NCI-H2171 treated with DMSO at 0.1 percent for 48 hours (cell line): ENCODE measurements around the gene RAC3.

Experiments
- DNase-seq: peaks from one replicate; lab custom pipeline; 2025; lab: John Stamatoyannopoulos, UW

The RAC3 gene

DNA sequence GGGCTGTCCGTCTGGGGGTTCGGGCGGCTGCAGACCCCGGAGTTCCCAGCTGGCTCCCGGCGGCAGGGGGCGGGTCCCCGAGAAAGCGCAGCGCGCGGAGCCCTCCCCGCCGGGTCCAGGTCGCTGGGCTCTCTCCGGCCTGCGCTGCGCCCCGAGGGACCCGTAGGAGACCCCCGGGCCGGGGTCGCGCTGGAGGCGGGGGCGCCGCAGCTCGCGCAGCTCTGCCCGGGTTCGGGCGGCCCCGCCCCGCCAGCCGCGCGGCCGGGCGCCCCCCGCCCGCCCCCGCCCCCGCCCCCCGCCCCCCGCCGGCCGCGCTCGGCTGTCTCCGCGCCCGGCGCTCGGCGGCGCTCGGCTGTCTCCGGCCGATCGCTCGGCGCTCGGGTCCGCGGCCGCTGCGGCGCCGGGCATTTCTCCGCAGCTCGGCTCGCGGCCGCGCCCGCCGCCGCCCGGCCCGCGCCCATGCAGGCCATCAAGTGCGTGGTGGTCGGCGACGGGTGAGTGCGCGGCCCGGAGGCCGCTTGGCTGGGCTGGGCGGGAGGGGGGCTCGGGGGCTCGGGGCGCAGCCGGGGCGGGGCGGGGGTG, at the start of gene RAC3:
Gene RAC3 (plus strand): TSS at position 376 of the 582 bp plus-strand sequence. CDS start 84 bp downstream, at position 460.
- peak; percentile 71 for DNase-seq

DNA sequence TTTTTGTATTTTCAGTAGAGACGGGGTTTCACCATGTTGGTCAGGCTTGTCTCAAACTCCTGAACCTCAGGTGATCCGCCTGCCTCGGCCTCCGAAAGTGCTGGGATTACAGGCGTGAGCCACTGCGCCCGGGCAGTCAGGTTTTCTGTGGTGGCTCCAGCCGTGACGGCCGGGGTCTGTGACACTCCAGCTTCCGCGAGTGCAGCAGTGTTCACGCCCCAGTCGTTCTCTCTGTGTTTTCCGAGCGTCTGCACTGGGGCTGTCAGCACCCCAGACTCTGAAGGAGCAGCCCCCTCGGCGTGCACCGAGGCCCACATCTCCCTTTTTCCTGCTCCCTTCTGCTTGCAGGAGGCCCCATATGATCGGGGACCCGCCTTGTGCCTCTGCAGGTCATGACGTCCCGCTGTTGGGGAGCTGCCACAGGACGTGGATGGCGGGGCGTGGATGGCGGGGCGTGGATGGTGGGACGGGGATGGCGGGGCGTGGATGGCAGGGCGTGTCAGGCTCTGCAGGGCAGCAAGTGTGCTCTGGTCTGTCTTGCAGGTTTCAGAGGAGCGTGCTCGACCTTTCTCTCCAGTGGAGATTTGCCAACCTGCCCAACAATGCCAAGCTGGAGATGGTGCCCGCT, 48.4 kb upstream of the RAC3 start:
- no peak for DNase-seq

DNA sequence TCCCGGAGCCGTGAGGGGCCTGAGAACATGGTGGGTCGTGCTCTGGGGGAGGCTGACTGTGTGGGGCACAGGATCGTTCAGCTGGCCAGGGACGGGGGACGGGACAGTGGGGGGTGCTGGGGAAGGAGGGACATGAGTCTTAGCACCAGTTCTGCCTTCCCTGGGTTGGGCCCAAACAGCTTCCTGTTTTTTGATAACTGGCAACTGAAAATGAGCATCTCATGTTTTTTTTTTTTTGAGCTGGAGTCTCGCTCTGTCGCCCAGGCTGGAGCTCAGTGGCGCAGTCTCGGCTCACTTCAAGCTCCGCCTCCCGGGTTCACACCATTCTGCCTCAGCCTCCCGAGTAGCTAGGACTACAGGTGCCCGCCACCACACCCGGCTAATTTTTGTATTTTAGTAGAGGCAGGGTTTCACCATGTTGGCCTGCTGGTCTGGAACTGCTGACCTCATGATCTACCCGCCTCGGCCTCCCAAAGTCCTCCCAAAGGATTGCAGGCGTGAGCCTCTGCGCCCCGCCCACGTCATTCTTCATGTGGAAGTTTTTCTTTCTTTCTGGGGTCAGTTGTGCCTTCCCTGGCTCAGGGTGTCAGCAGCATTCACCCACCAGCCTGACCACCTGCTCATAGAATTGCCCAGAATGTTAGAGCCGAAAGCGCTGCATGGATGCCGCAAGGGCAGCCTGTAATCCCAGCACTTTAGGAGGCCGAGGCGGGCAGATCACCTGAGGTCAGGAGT, 47.7 kb upstream of the RAC3 start:
- DNase-seq, result no peak

DNA sequence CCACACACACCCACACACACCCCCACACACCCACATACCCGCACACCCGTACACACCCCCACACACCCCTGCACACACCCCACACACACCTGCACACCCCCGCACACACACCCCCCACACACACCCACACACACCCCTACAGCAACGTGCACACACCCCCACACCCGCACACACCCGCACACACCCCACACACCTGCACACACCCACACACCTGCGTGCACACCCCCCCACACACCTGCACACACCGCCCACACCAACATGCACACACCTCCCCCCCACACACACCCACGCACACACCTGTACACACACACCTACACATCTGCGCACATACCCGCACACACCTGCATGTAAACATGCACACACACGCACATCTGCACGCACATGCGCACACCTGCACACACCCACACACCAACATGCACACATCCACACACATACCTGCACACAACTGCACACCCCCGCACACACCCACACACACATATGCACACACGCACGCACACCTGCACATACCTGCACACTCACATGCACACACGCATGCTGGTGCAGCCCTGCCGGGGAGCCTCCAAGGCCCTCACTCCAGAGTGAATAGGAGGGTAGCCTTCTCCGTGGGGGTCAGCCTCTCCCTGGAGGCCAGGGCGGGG, 46.6 kb upstream of the RAC3 start:
- DNase-seq, result no peak

DNA sequence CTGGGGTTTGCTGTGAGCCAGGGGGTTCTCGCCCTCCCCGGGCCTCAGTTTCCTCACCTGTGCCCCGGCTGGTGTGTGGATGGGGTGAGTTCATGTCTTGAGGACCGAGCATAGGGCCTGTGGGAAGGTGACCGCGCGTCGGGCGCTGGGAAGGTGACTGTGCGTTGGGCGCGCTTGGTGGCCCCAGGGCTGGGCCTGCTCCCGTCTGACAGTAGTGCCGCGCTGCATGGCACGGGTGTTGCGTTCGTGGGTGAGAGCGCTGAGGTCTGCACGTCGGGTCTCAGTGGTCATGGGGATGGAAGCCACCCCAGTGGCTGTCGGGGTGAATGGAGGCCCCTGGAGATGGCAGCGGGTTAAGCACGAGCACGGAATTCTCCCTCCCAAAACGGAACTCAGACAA, 44.9 kb upstream of the RAC3 start:
- no peak for DNase-seq

DNA sequence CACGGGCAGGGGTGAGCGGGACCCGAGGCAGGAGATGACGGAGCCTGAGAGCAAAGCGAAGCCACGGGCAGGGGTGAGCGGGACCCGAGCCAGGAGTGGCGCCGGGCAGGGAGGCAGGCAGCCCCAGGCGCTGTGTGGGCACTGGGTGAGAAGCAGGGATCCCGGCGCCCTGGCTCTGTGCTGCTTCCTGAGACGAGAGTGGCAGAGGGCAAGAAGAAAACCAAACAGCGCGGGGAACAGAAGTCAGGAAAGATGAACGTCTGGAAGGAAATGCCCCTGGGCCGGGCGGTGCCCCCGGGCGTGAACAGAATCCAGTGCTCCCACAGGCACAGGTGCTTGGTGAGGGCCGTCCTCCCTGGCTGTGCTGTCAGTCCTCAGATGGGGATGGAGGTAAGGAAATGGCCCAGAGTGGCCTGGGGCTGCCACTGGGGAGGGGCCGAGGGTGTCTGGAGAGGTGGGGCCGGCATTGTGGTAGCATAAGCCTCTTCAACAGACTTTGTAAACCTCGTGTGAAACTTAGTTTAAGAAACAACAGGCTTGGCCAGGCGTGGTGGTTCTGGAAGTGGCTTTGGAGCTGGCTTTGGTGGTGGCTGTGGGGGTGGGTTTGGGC, 44.2 kb upstream of the RAC3 start:
- no peak for DNase-seq

DNA sequence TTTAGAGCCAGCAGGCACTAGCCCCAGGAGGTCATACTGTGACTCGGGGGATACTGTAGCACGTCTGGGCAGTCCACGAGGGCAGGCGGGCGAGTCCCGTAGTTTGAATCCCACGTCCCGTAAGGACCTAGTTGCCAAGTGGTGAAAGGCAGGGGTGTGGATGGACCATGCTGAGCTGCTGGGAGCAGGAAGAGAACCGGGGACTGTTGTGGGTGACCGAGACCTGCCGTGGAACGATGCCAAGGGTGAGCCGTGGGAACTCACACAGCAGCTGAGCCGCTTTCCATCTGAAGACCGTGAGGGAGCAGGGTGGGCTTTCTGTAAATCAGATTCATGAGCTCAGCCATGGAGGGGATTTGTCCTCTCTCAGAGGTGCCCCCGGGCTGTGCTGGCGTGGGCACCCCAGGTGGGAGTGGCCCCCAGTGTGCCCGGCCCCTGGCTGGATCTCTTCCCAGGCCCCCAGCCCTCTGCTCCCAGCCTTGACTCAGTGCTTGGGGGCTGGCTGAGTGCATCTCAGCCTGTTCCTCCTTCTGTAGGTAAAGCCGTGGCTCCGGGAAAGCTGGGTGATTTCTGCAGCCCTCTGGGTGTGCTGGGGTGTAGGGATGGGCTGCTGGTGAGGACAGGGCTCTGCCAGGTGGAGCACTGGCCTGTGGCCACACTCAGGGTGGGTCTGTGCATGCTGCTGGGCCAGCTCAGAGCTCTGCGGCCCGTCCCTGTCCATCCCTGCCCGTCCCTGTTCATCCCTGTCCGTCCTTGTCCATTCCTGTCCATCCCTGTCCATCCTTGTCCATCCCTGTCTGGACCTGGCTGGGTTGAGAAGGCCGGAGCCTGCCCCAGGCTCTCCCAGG, 40.4 kb upstream of the RAC3 start:
- no peak for DNase-seq

DNA sequence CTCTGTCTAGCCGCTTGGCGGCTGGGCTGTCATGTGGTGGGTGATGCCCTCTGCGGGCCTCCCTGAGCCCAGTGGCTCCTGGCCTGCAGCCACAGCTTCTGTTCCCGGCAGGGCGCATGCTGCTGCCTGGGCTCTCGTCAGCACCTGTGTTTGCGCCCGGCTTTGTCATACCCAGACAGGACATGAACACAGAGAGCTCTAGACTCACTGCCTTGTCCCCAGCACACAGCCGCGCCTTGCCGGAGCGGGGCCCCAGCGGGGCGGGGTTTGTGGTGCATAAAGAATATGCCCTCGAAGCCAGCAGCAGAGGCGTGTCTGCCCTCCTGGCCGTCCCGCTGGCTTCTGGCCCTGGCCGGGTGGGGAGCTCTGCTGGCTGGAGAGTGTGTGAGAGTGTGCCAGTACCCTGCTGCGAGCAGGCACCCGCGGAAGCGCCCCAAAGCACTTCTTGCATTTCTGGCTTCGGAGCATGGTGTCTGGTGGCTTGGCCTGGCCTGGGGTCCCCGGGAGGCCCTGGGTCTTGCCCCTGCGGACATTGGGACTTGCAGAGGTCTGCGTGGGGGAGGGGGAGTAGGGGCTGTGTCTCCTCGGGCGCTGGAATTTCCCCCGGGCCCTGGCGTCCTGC, 39.7 kb upstream of the RAC3 start:
- DNase-seq, result peak; percentile 42

DNA sequence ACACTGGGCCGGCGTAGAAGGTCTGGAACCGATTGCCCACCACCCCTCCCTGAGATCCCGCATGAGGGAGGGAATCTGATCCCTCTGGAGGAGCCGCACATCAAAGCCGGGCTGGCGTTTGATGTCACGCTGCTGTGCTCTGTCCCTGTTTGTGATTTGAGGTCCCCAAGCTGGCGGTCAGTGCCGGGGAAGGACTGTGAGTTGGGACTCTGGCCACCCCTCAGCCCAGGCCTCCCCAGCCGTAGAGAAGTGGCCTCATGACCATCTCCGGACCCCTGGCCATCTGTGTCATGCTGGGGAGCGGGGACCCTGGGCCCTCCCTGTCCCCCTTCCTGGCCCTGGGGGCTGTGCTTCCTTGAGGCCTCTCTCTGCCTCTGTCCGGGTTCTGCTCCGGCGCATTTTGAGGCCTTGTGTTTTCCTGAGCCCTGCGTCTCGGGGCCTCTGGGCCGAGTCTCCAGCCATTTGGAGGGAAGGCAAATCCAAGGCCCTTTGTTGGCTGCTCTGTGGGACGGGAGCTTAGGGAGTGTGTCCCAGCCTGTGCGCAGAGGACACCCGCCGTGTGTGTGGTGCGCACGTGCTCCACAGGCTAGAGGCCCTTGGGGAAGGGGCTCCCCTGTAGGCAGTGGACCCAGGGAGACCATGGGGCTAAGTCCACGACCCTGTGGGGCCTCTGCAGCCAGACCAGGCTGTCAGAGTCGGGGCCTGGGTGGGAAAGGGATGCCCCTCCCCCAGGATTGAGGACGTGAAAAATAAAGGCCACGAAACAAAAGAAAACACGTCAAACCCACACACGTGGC, 39.0 kb upstream of the RAC3 start:
- DNase-seq, result no peak

DNA sequence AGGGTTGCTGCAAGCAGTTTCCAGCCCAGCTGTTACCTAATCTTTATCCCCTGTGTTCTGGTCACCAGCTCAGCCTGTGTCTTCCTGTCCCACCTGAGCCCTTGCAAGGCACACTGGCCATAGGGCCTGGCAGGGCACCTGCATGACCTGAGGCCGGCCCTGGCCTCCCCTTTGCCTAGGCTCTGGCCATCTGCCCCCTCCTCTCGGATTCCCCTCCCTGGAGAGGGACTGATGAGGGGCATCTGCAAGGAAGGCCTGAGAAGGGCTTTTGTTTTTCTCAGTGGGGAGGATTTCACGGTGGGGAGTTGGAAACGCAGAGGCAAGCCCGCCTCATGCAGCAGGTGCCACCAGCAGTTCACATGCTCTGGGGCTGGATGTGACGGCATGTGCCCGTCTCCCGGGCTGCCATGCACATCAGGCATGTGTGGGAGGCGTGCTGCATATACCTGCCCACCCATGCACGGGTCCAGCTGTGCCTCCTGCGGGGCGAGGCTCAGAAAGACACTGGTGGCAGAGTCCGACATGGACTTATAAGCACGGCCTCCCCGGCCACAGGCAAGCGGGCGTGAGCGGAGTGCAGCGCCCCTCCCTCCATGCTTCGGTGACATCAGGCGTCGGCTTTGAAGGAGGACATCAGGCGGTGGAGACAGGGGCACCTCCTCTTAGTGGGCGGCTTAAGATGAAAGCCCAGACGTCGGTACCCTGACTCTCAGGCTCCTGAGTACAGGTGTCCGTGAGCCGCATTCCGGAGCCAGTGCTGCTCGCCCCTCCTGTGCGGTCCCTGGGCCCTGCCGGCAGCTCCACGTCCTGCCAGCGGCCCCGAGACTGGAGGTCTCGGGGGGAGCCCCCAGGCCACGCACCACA, 37.5 kb upstream of the RAC3 start:
- no peak for DNase-seq

DNA sequence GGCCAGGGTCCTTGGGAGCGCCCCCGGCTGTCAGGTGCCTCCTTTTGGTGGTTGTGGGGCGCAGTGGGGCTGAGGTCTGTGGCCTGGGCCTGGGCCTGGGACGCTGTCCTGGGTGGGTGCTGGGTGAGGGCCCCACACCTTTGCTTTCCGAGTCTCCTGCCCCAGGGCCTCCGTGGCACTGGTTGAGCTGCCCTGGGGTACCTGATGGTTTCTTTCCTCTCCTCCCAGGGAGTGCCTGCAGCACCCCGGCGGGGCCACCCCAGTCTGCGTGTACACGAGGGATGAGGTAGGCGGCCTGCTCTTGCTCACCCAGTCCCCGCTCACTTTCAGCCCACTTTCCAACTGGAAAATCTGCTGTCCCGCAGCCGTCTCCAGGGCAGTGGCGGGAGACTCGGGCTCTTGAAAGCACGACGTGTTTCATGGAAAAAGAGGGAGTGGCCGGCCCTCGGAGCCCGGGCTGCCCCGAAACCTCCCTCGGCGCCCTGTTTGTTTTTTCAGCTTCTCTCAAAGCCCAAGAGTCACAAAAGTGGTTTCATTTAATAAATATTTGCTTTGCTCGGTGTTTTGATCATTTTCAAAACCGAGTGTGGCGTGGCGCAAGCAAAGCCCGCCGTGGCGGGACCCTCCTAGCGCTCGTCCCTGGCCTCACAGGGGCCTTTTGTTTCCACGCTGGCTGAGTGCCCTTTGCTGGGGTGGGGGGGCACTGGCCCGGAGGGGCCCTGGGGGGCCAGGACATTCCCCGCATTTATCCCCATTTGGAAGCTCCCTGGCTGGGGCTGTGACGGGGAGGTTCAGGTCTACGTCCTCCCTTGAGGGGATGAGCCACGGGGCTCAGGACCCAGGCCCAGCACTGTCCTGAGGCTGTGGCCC, 36.6 kb upstream of the RAC3 start:
- no peak for DNase-seq

DNA sequence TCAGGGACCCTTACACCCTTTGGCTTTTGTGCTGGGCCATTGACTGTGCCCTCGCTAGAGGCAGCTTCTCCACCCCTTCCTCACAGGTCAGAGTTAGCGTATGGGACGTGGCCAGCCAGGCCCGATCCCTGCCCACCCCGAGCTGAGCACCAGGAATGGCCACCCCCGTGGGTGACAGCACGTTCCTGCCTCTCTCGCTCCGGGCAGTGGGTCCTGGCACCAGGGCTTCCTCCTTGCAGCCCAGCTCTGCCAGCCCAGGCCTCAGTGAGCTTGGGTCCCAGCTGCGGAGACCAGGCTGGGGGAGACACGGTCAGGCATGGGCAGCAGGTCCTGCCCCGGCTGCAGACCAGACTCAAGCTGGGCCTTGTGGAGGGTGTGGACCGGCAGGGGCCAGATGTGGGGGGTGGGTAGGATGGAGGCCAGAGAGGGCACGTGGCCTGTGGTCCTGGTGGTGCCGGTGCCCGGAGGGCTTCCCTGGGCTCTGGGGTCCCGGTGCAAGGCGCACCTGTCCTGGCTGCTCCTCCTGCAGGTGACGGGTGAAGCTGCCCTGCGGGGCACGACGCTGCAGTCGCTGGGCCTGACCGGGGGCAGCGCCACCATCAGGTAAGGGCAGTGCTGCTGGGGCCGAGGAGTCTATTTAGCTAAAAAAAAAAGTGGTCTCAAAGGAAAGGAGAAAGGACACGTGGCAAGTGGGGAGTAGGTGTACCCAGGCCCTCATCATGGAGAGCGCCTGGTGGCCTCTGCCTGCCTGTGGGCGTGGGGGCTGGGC, 35.8 kb upstream of the RAC3 start:
- DNase-seq, result no peak

DNA sequence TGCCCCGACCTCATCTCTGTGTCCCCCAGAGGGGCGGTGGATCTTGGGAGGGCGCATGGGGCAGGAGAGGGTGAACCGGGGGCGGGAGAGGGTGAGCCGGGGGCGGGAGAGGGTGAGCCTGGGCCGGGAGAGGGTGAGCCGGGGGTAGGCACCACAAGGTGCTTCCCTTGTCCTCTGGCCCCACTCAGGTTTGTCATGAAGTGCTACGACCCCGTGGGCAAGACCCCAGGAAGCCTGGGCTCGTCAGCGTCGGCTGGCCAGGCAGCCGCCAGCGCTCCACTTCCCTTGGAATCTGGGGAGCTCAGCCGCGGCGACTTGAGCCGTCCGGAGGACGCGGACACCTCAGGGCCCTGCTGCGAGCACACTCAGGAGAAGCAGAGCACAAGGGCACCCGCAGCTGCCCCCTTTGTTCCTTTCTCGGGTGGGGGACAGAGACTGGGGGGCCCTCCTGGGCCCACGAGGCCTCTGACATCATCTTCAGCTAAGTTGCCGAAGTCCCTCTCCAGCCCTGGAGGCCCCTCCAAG, 35.2 kb upstream of the RAC3 start:
- no peak for DNase-seq

DNA sequence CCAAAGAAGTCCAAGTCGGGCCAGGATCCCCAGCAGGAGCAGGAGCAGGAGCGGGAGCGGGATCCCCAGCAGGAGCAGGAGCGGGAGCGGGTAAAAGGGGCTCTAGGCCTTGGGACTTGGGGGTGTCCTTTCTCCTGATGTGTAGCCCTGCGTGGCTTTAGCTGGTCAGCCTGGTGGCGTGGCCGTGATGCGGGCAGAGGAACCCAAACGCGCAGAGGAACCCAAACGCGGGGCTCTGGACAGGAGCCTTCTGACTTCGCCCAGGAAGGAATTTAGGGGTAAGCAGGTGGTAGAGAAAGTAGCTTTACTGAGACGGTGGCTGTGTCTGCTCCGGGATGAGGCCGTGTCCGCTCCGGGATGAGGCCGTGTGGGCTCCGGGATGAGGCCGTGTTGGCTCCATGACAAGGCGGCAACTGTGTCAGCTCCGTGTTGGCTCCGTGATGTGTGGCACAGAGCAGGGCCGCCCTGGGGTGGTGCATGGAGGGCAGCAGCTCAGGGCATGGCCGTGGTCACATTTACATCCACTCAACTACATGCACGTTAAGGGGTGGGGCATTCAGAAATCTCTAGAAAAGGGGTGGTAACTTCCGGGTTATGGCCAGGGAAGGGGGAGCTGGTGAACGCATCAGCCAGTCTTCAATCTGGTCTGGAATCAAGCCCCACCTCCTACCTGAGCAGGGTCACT, 34.6 kb upstream of the RAC3 start:
- no peak for DNase-seq

DNA sequence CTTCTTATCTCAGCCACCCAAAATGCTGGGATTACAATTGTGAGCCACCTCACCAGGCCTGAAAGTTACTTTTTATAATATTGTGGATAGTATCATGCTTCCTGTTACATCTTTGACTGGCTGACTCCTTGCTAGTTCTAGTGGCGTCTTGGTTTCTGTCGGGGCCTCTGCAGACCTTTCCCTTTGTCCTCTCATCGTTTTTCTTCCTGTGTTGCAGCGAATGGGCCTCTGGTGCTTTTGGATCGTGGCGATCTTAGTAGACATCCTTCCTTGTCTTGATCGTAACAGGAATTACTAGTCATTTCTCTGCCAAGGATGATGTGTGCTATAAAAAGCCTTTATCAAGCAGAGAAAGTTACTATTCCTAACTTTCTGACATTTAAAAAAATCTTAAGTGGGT, 33.3 kb upstream of the RAC3 start:
- DNase-seq, result no peak

DNA sequence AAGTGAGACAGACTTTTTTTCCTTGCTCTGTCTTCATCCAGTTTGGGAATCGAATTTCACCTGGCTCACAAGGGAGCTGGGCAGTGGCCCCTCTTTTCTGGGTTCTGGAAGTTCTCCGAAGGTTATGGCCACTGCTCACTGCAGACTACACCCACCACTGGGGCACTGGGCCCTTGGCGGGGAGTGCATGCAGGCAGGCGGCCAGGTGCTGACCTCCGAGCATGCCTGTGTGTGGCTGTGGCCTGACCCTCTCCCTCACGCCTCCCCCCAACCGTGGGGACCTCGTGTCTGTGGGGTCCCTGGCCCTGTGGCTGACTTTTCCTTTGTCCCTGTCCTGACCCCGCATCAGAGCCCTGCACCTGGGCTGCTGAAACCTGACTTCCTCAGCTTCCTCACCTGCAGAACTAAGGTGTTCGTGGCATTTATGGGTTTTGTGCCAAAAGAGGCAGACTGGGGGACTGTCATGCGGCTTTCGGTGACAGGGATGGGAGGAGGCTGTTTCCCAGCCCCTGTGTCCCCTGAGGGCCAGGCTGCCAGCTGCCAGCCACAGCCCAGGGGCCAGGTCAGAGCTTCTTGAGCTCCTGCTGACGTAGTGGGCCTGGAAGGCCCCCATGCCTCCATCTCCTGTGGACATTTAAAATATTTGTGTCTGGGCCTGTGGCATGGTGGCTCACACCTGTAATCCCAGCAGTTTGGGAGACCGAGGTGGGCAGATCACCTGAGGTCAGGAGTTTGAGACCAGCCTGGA, 32.6 kb upstream of the RAC3 start:
- peak; percentile 62 for DNase-seq
